Stimulated activated CD8-positive, alpha-beta memory T cell treated with anti-CD3 and anti-CD28 coated beads, Interleukin-7, amount 100 ng/mL, for 24 hours (primary cell): ENCODE measurements around the gene CEP120.
"Not testable (repeated sequence)": the region's sequence is repeated elsewhere in the genome, so short reads cannot be mapped to it uniquely, and the experiment has no call there.

ENCODE experiments used
- DNase-seq: peaks from one replicate; pipeline ENCODE4 v3.0.0-alpha.2; 2020; ENCODE audit warnings: low read depth

Gene CEP120

DNA sequence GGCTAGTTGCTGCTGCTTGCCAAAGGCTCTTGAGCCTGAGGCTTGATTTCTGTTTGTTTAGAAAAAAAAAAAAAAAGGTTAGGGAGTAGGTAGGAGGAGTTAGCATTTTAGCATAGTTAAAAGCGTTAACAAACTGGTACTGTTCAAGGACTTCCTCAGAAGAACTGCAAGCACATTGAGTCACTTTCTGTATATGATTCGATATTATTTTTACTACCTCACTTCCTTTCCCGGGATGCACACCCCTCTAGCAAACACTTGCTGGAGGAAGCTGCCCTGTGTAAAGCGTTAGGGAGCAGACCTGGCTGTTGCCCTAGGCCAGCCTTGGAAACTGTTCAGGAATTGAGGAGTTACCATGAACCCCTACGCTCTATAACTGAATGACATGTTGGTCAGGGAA, 15.7 kb upstream of the CEP120 start:
- no peak for DNase-seq

DNA sequence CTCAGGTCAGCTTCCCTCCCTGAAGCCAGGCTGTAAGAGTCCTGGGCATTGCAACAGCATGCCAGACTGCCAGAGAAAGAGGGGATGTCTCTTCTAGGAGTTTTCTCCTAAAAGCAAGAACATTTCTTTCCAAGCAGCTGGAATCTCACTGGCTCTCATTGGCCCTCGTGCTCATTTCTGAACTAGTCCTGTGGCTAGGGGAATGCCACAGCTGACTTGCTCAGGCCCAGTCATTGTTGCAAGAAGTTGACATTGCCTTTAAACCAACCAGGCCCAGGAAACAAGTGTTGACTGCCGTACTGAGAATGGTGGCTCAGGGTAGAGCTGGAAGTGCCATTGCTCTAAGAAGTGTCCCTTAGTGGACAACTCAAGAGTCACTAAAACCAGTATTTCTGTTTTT, 15.0 kb upstream of the CEP120 start:
- no peak for DNase-seq

DNA sequence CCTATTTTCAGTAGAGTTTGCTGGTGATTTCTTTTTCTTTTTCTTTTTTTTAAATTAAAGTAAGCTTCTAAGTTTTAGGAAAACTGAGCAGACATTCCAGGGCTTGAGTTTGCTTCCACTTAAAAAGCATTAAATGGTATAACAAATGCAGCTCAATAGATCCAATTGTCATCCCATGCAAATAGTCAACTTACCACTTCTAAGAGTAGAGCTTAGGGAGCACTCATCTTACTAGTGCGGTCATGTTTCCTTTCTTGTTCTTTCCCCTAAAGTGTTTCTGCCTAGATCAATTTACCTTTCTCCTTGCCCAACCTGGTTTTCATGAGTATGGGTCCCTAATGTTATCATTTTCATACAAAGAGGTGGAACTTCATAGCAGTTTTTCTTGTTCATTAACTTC, 13.0 kb upstream of the CEP120 start:
- no peak for DNase-seq

DNA sequence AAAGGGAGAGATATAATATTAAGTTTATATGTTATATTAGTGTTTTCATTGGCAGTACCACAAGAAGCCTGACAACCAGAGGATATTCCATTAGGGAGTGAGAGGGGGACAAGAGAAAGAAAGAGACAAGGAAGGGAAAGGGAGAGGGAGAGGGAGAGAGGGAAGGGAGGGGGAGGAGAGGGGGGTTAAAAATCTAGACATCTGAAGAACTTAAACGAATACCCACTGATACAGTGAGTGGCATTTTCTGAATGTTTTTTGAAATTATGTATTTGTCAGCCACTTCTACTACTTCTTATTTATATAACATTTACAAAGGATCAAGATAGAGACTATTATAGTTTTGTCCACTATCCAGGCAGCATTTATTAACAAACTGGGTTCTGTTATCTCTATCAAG, 11.6 kb upstream of the CEP120 start:
- DNase-seq: no peak

DNA sequence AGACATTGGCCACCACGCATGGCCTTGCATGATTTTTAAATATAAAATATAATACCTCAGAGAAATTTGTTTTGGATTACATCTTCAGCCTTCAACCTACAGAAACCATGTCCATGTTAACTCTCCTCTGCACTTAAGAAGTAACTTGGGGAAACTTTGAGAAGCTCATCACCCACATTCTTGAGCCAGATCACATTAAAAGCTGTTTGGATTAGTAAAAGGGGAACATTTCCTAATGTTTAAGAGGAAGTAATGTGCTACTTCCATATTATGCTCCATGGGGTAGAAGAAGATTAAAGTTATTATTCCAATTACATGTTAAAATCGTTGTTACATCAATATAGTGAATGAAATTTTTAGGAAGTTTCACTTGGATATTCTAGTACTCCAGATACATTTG, 10.4 kb upstream of the CEP120 start:
- no peak for DNase-seq

DNA sequence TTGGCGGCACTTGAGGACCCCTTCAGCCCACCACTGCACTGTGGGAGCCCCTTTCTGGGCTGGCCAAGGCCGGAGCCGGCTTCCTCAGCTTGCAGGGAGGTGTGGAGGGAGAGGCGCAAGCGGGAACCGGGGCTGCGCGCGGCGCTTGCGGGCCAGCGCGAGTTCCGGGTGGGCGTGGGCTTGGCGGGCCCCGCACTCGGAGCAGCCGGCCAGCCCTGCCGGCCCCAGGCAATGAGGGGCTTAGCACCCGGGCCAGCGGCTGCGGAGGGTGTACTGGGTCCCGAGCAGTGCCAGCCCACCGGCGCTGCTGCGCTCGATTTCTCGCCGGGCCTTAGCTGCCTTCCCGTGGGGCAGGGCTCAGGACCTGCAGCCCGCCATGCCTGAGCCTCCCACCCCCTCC, 7.2 kb upstream of the CEP120 start:
- DNase-seq: not testable (repeated sequence)

DNA sequence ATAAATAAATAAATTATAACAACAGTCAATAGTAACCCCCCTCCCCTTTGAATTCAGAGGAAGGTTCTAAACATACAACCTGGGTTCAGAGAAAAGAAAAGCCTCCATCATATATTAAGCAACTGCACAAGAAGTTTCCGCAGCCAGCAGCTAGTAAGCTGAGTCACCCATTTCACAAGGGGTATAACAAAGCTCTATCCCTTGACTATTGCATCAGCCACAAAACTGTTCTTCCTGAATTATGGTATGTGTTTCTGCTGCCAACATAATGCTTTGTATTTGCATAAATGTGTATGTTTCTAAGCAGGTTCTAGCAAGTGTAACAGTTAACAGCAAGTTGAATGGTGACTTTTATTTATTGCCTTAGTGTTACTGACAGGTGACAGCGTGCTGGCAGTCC, 6.8 kb upstream of the CEP120 start:
- no peak for DNase-seq

DNA sequence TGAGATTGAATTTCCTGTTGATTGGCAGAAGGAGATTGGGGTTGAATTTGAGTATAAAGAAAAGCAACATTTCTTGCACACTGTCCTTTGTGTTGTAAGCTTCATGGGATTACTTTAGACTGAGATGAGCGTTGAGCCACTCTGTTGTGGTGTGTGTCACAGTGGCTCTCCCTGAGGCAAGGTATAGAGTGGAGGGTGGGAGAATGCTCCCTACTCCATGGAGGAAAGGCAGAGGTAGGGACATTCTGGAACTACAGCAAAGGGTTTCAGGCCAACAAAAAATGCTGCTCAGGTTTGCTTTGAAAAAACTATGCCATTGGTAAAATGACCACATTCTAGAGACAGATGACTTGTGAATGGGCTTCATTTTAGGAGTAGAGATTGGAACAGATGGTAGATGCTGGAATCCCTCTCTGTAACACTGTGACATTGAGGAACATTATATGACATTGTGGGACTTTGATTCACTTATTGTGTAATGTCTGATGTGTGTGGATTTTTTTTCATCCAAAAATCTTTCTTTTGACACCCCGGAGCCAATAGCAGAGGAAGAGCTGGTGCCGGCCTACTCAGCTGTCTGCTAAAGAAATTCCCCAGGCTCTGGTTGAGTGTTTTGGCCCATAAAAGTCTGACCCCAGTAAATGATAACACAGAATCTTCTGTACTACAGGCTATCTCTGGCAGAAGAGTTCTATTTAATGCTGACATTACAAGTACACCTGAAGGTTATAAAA, 6.2 kb upstream of the CEP120 start:
- no peak for DNase-seq

DNA sequence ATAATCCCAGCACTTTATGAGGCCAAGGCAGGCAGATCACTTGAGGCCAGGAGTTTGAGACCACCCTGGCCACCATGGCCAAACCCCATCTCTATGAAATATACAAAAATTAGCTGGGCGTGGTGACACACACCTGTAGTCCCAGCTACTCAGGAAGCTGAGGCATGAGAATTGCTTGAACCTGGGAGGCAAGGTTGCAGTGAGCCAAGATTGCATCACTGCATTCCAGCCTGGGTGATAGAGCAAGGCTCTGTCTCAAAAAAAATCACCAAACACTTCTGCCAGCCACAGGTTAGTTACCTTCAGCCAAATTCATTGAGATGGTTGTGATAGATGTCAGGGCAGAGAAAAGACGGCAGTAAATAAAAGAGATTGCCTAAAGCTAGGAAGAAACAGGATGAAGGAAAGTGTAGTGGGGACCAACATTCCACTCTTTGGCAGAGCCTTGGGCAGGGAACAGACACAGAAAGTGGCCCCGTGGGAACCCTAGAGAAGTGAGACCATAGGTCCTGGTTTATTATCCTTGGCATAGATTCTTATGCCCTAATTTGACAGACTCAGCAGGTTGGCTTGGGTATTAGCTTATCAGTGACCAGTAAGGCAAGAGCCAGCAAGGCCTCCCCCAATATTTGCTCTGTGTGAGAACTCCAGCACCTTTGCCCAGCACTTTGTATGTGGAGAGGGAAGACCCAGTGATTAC, 5.5 kb upstream of the CEP120 start:
- no peak for DNase-seq

DNA sequence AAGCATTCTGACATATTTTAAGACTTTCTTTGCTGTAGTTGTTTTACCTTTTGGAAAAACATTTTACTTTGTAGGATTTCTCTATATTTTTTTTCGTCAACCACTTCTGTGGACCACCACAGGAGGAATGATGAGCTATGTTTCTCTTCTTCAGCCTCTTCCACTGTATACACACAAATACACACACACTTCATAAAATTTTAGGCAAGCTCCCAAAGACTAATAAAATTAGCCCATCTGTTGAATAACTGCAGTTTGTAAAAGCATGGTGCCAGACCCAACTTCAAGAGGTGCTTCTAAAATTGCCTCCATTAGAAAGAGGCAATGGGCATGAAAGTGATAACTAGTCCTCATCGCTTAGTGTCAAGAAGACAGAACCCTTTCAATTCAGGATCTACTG, 4.1 kb upstream of the CEP120 start:
- no peak for DNase-seq

DNA sequence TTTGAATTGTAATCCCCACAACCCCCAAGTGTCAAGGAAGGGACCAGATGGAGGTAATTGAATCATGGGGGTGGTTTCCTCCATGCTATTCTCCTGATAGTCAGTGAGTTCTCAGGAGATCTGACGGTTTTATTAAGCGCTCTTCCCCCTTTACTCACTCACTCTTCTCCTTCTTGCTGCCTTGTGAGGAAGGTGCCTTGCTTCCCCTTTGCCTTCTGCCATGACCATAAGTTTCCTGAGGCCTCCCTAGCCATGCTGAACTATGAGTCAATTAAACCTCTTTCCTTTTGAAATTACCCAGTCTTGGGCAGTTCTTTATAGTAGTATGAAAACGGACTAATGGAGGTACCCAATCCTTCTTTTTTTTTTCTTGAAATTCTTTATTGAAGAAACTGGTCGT, 2.2 kb upstream of the CEP120 start:
- DNase-seq: no peak

DNA sequence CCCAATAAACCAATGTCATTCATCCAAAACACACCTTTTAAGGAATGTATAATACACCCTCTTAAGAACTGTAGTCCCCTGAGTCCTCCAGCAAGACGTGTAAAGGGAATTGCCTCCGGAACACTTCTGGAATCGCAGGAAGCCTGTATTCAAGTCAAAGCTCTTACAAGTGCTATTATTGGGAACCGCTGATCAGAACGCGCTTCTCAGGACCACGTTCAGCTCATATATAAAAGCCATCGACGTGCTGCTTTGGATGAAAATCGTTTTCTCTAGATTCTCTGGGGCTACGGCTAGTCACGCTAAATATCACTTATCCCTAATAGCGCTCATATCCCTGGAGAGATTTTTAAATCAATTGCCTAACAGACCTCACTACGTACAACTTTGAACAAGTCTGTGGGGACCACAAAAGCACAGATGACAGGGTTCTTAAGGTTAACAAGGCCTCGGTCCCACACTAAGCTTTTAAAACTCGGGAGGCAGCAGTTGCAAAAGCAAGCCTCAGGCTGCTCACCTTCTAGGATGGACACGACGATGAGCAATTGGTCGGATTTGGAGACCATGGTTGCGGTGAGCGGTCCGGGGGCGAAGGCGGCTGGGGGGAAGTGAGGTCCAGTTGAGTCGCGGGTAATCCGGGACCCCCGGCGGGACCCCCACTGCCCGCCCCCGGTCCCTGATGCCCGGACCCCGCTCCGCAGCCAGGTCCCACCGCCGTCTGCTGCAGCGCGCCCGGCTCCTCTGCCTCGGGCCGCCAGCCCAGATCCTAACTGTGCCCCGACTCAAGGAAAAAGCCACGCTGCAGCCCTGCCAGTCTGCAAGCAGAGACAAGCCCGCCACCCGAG, 548 bp downstream of the CEP120 start:
- no peak for DNase-seq

DNA sequence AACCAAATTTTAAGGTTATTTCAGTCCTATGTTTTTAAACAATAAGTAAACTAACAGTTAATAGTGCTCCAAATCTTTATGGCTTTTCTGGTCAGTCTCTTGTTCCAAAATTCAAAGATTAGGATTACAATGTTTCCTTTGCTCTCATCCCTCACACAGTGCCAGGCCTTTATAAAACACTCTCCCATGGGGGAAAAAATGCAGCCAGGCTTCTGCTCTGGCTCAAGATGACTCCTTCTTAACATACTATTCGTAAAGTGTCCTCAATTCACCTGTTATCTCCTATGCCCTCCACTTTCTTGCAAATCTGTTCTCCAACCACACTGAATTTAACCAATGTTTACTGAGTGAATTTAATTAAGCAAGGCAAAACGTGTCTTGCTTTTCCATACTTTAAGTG, 1.4 kb downstream of the CEP120 start:
- no peak for DNase-seq

DNA sequence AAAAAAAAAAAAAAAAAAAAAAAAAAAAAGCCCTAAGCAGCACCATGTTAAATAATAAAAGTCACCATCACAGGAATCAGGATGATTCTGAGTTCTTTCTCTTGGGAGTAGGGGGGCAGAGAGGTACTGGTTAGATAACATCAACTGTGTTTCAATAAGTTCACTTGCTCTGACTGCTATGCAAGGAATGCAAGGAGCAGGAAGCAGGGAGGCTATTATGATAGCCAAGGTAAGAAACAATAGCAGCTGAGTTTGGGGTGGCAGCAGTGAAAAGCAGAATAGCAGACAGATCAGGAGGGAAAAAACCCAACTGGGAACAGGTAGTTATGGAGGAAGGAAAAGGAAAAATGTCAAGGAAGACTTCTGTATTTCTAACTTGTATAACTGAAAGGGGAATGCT, 8.2 kb downstream of the CEP120 start:
- DNase-seq: no peak

DNA sequence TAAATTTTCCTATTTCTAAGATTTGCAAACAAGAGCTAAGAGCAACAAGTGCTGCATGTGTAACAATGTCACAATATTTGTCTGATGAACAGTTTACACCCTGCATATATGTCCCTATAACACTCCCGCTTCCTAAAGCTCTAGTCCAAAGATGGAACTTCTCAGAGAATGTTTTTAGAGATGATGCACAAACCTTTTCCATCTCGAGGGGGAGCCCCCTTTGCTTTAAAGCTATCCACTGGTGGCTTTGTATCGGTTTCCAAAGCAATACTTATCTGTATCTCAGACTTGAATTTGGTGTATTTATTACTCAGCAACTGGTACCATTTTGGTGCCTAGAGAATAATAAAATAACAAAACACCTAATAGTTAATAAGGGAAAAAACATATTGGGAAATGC, 11.0 kb downstream of the CEP120 start:
- no peak for DNase-seq

DNA sequence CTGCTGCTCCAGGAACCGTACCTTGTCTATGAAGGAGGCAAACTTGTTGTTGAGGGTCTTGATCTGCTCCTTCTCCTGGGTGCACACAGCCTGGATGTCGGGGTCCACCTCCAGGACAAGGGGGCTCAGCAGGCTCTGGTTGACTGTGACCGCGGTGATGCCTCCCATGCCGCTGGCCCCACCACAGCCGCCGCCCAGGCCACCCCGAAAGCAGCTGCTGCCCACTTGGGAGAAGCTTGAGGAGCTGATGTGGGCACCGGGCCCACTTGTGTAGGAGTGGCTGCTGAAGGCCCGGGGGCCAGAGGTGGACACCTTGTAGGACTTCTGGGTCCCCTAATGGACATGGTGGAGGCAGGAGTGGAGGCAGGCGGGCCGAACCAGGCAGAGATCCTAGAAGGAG, 21.2 kb downstream of the CEP120 start:
- DNase-seq: not testable (repeated sequence)

DNA sequence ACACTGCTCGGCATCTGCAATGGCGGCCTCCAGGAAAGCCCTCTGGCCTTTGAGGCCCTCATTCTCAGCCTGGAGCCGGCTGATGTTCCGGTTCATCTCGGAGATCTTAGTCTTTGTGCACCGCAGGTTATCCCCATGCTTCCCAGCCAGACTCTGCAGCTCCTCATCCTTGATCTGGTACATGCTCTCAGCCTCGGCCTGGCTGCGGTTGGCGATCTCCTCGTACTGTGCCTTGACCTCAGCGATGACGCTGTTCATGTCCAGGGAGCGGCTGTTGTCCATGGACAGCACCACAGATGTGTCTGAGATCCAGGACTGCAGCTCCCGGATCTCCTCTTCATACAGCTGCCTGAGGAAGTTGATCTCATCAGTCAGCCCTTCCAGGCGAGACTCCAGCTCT, 21.9 kb downstream of the CEP120 start:
- DNase-seq: no peak

DNA sequence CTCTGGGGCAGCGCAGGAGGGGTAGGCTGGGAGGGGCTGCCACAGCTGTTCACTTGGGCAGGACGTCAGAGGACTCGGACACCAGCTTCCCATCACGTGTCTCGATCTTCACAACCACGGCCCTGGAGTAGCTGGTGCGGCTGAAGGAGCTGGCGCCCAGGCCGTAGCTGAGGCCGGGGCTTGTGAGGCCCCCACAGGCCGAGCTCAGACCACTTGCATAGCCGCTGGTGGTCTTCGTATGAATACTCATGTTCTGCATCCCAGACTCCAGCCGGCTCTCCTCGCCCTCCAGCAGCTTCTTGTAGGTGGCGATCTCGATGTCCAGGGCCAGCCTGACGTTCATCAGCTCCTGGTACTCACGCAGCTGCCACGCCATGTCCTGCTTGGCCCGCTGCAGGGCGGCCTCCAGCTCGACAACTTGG, 22.3 kb downstream of the CEP120 start:
- DNase-seq: not testable (repeated sequence)

DNA sequence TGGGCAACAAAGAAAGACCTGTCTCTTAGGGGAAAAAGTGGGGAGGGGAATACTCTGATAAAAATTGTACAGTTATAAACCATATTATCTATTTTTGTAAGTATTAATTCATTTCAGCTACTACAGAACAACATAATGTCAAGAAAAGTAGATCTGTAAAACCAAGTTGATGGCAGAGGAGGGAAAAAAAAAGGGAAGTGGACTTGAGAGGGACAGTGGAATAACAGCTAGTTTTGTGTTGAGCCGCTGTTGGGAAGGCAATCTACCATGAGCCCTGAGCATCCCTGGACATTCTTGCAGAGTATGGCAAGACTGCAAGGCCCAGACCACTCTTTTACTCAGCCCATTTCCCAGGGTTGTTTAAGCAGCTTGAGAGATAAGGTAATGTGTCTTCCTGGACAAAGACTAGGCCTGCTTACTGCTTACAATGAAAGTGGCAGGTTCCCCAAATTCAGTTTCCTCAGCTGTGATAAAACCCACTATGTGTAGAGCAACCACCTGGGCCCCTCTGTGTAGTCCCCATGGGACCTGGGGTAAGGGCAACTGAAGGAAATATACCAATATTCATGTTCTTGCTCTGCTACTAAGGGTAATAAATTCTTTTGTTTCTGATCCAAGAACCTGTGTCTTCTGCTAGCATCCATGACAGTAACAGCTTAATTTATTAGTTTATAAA, 25.0 kb downstream of the CEP120 start:
- DNase-seq: no peak

DNA sequence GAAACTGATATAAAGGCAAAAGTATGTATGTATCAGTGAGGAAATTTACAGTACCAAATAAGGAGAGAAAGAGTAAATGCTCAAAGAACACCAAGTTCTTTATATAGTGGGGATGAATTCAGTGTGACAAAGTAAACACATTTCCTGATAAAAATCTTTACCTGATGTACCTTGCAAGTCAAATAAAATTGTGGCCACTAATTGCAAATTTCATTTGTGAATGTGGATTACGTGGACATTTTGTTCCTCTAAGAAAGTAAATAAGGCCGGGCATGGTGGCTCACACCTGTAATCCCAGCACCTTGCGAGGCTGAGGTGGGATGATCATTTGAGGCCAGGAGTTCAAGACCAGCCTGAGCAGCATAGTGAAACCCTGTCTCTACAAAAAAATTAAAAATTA, 25.7 kb downstream of the CEP120 start:
- DNase-seq: no peak

DNA sequence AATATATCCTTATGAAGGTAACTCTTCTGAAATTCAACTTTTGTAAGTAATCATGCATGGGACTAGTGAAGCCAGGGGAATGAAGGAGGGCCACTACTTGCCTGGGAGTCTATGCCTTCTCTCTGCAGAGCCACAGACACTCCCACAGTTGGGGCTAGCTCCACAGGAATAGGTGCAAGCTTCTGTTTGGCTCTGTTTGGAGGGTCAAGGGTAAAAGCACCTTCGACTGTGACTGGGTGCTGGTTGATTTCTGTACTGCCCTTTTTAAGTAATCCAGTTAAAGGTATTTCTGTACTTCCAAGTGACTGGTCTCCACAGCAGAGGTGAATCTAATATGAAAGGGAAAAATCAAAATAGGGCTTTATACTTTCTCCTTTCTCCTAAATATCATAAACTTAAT, 32.2 kb downstream of the CEP120 start:
- DNase-seq: no peak

DNA sequence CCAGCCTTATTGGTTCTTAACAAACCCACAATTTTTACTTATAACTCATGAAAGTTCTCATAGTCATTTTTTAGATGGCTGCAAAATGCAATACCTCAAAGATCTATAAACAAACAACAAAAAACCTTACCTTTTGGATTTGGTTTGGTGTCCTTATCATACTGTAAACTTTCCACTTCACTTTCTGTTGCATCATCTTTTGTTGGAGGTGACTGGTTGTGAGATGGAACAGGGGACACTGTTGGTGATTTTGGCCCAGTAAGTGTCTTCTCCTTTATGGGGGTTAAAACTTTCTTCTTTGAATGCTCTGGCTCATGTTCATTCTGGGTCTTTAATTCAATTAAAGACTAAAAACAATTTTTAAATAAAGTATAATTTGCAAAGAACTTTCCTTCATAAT, 33.4 kb downstream of the CEP120 start:
- DNase-seq: no peak

DNA sequence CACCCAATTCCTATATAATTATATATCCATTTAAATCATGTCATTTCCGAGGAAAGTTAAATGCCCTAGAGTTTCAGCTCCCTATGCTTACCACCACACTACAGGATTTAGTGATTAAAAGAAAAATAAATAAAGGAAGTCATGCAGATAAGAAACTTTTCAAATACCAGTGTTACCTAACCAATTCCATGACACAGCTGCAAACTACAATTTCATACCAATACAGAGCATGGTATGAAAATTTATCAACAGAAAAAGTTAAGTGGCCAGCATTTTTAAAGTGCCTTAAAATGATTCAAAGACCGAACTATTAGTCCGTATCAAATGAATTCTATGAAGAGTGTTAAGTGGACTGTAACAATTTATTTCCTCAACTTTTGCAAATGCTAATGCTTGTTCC, 35.9 kb downstream of the CEP120 start:
- no peak for DNase-seq
